AG04449 (cell line): ENCODE results near the gene UNC5B.

ENCODE experiments used
- CTCF ChIA-PET: fragments of 350-600 bp; formaldehyde crosslinking; extraction: SDS; loops from one replicate; lab custom pipeline; 2021; ENCODE audit warnings: antibody characterized with exemption; lab: Yijun Ruan, JAX
- POLR2A ChIA-PET: fragments of 400-600, 350-600 bp; formaldehyde crosslinking; extraction: SDS; loops from one replicate; lab custom pipeline; 2020; ENCODE audit warnings: antibody characterized with exemption, inconsistent platforms; lab: Yijun Ruan, JAX
- DNase-seq: peaks from one replicate; pipeline ENCODE4 v3.0.0-alpha.2; 2010; ENCODE audit warnings: low read depth, low spot score
- H3K4me3 ChIP-seq: 2 replicates; pipeline ENCODE4 v1.5.1; 2011; ENCODE audit warnings: low read depth, mild to moderate bottlenecking, control low read depth, low read length
- CTCF ChIP-seq: IDR thresholded peaks from one replicate; pipeline ENCODE4 v1.5.1; 2011; ENCODE audit warnings: mild to moderate bottlenecking, moderate library complexity, low read length, control low read depth, inconsistent platforms; ENCODE audit not compliant: insufficient read depth; ENCODE audit errors: missing control alignments

The UNC5B gene

GRCh38 chr10:71274901-71275796 is 62.8 kb downstream of the UNC5B start:
- ChIA-PET POLR2A (interaction anchor here (0.5 kb wide), 1 partner anchor 47 kb away, joined by 3 read pairs; no protein-coding TSS in a partner anchor), CTCF (interaction anchor here (0.8 to 2.3 kb wide), 10 partner anchors 9 to 372 kb away, joined by 3 to 13 read pairs (median 4); no protein-coding TSS in a partner anchor)
- DNase-seq, result no peak
- no peak for TF ChIP-seq CTCF
- H3K4me3 ChIP-seq, result no peak overlapping the region

GRCh38 chr10:71276873-71277272 is 64.5 kb downstream of the UNC5B start:
- no peak for DNase-seq
- CTCF ChIA-PET, result interaction anchor here (0.6 to 11.3 kb wide), 9 partner anchors 9 to 374 kb away, joined by 3 to 152 read pairs (median 4); no protein-coding TSS in a partner anchor
- H3K4me3 ChIP-seq, result no peak overlapping the region
- TF ChIP-seq CTCF, result no peak
- POLR2A ChIA-PET, result no interaction called here

GRCh38 chr10:71277914-71278665 is 65.7 kb downstream of the UNC5B start:
- TF ChIP-seq CTCF, result no peak
- H3K4me3 ChIP-seq, result no peak overlapping the region
- ChIA-PET POLR2A (no interaction called here), CTCF (interaction anchor here (0.6 to 11.3 kb wide), 9 partner anchors 10 to 376 kb away, joined by 3 to 152 read pairs (median 4); no protein-coding TSS in a partner anchor)
- no peak for DNase-seq

GRCh38 chr10:71278691-71279588 is 66.6 kb downstream of the UNC5B start:
- ChIA-PET POLR2A (no interaction called here), CTCF (interaction anchor here (0.6 to 11.3 kb wide), 7 partner anchors 11 to 376 kb away, joined by 3 to 152 read pairs (median 4); no protein-coding TSS in a partner anchor)
- no peak for TF ChIP-seq CTCF
- no peak for DNase-seq
- H3K4me3 ChIP-seq, result no peak overlapping the region

GRCh38 chr10:71279590-71280170 is 67.3 kb downstream of the UNC5B start:
- CTCF ChIA-PET, result interaction anchor here (1.1 to 11.3 kb wide), 3 partner anchors 10 to 376 kb away, joined by 3 to 152 read pairs (median 6); no protein-coding TSS in a partner anchor
- POLR2A ChIA-PET, result no interaction called here
- H3K4me3 ChIP-seq, result no peak overlapping the region
- DNase-seq, result no peak
- no peak for TF ChIP-seq CTCF
